Sigmoid colon (tissue), 4 donors: ENCODE results near the gene FAM185A.
"Not testable (repeated sequence)": the region's sequence is repeated elsewhere in the genome, so short reads cannot be mapped to it uniquely, and the experiment has no call there.

Source experiments
- CTCF ChIP-seq, 4 experiments: fragments of 450-650 bp in 3 of 4; fragments of 200-600 bp in 1 of 4; IDR thresholded peaks; one replicate each; pipeline ENCODE4 v1.5.1; 2016 to 2019; ENCODE audit warnings: antibody characterized with exemption in 4 of 4, mild to moderate bottlenecking in 3 of 4, moderate library complexity in 2 of 4
- EP300 ChIP-seq, 4 donors: sonication (generic); formaldehyde crosslinking; IDR thresholded peaks; one replicate each; pipeline ENCODE4 v1.6.1; 2017; ENCODE audit warnings: antibody characterized with exemption in 4 of 4
- POLR2A ChIP-seq, 2 donors: fragments of 450-650 bp; IDR thresholded peaks; one replicate each; pipeline ENCODE4 v1.6.1; 2016; ENCODE audit warnings: antibody characterized with exemption in 2 of 2, mild to moderate bottlenecking in 2 of 2, moderate library complexity in 2 of 2
- POLR2AphosphoS5 ChIP-seq, 4 donors: sonication (generic); formaldehyde crosslinking; IDR thresholded peaks; one replicate each; pipeline ENCODE4 v1.6.1; 2017; ENCODE audit warnings: antibody characterized with exemption in 4 of 4

GRCh38 chr7:102780926-102781325, 32.1 kb downstream of the FAM185A start:
- not testable (repeated sequence) for TF ChIP-seq CTCF, EP300, POLR2A, POLR2AphosphoS5 (IDR thresholded peaks at IDR 0.05)
